Loucy (cell line): ENCODE results near the gene MGP.

Experiments used
- H2AFZ ChIP-seq: fragments of 200-600 bp; sonication (generic); 2 replicates; pipeline ENCODE4 v1.6.0; 2016; ENCODE audit warnings: antibody characterized with exemption, mild to moderate bottlenecking, low read length, moderate library complexity
- H3F3A ChIP-seq: fragments of 200-600 bp; 2 replicates; pipeline ENCODE4 v1.6.0; 2016; ENCODE audit warnings: antibody characterized with exemption, low read depth, mild to moderate bottlenecking
- H3K27me3 ChIP-seq: fragments of 200-600 bp; sonication (generic); 2 replicates; pipeline ENCODE4 v1.6.1; 2014; ENCODE audit warnings: low read length, mild to moderate bottlenecking; ENCODE audit not compliant: insufficient read depth, poor library complexity, severe bottlenecking
- H3K36me3 ChIP-seq: fragments of 200-600 bp; sonication (generic); 2 replicates; pipeline ENCODE4 v1.6.1; 2016; ENCODE audit warnings: low read length; ENCODE audit not compliant: insufficient read depth
- H3K4me1 ChIP-seq: fragments of 200-600 bp; sonication (generic); 2 replicates; pipeline ENCODE4 v1.5.1; 2014; ENCODE audit warnings: low read length, mild to moderate bottlenecking; ENCODE audit not compliant: insufficient read depth, poor library complexity, severe bottlenecking
- H3K4me2 ChIP-seq: fragments of 200-600 bp; sonication (generic); 2 replicates; pipeline ENCODE4 v1.6.0; 2014; ENCODE audit warnings: antibody characterized with exemption, low read length, low read depth, mild to moderate bottlenecking; ENCODE audit not compliant: poor library complexity, severe bottlenecking
- H3K4me3 ChIP-seq: fragments of 200-600 bp; sonication (generic); 2 replicates; pipeline ENCODE4 v1.5.1; 2014; ENCODE audit warnings: low read length, mild to moderate bottlenecking, mixed read lengths; ENCODE audit not compliant: poor library complexity, severe bottlenecking
- H3K79me2 ChIP-seq: fragments of 200-600 bp; sonication (generic); 2 replicates; pipeline ENCODE4 v1.6.1; 2014; ENCODE audit warnings: low read length; ENCODE audit not compliant: insufficient read depth
- H3K9ac ChIP-seq: fragments of 200-600 bp; sonication (generic); 2 replicates; pipeline ENCODE4 v1.6.0; 2014; ENCODE audit warnings: mild to moderate bottlenecking, low read depth, low read length, moderate library complexity; ENCODE audit not compliant: poor library complexity, severe bottlenecking
- H3K9me2 ChIP-seq: fragments of 200-600 bp; sonication (generic); replicated peaks from 2 replicates; pipeline ENCODE4 v1.6.1; 2016; ENCODE audit warnings: low read depth, low read length, mixed read lengths
- H3K9me3 ChIP-seq: fragments of 200-600 bp; sonication (generic); 2 replicates; pipeline ENCODE4 v1.6.1; 2014; ENCODE audit warnings: mild to moderate bottlenecking, antibody characterized with exemption, low read length, low read depth; ENCODE audit not compliant: insufficient read depth
- H4K20me1 ChIP-seq: fragments of 200-600 bp; sonication (generic); 2 replicates; pipeline ENCODE4 v1.6.0; 2014; ENCODE audit warnings: antibody characterized with exemption, low read length, mild to moderate bottlenecking; ENCODE audit not compliant: insufficient read depth, poor library complexity, severe bottlenecking
- EZH2phosphoT487 ChIP-seq: fragments of 200-600 bp; IDR thresholded peaks from 2 replicates; pipeline ENCODE4 v1.6.1; 2018; ENCODE audit warnings: antibody characterized with exemption, mild to moderate bottlenecking, moderate library complexity, borderline replicate concordance
- TF ChIP-seq, protein P1 (sequence below): fragments of 200-600 bp; sonication (generic); conservative IDR thresholded peaks from 2 replicates; pipeline ENCODE4 v1.5.1; 2014; ENCODE audit warnings: mild to moderate bottlenecking, antibody characterized with exemption, low read length

MGP gene

DNA sequence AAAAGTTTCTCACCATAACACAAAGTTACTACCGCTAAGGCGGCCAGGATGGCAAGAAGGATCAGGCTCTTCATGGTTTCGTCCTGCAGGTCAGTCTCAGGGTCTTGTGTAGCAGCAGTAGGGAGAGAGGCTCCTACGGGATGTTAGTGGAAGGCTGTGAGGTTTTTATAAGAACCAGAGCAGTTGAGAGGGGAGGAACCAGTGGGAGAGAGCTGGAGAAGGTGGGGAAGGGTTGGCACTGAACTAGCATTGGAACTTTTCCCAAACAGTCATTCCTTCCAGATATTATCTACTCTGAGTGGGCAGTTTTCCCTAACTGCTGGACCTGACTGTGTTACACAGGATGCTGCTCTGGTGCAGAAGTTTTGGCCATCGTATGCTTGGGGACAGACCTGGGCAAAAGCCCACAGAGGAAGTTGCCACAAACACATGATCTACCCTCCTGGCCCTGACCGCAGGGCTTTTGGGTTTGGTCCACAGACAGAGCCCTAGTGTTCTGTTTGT is at the start of gene MGP:
Gene MGP (minus strand): TSS at position 137 of the 504 bp plus-strand sequence. CDS start 63 bp downstream, at position 74.
- no peaks in the 10 kb centered on the region for H3K27me3 ChIP-seq
- TF ChIP-seq, protein P1, sequence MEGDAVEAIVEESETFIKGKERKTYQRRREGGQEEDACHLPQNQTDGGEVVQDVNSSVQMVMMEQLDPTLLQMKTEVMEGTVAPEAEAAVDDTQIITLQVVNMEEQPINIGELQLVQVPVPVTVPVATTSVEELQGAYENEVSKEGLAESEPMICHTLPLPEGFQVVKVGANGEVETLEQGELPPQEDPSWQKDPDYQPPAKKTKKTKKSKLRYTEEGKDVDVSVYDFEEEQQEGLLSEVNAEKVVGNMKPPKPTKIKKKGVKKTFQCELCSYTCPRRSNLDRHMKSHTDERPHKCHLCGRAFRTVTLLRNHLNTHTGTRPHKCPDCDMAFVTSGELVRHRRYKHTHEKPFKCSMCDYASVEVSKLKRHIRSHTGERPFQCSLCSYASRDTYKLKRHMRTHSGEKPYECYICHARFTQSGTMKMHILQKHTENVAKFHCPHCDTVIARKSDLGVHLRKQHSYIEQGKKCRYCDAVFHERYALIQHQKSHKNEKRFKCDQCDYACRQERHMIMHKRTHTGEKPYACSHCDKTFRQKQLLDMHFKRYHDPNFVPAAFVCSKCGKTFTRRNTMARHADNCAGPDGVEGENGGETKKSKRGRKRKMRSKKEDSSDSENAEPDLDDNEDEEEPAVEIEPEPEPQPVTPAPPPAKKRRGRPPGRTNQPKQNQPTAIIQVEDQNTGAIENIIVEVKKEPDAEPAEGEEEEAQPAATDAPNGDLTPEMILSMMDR = no peak
- no peaks in the 10 kb centered on the region for H4K20me1 ChIP-seq
- no peaks in the 10 kb centered on the region for H3K36me3 ChIP-seq
- no peaks in the 10 kb centered on the region for H3K79me2 ChIP-seq
- peak within 1 kb of the TSS; percentile 61 for H3K4me2 ChIP-seq
- H3K4me1 ChIP-seq = peaks cover 22% of the 10 kb centered on the region
- H3K9me3 ChIP-seq = no peaks in the 10 kb centered on the region
- H2AFZ ChIP-seq = no peak within 1 kb of the TSS
- H3K4me3 ChIP-seq = peak within 1 kb of the TSS; percentile 47
- no peak within 1 kb of the TSS for H3K9ac ChIP-seq
- H3K9me2 ChIP-seq = no peaks in the 10 kb centered on the region
- H3F3A ChIP-seq = no peaks in the 10 kb centered on the region

DNA sequence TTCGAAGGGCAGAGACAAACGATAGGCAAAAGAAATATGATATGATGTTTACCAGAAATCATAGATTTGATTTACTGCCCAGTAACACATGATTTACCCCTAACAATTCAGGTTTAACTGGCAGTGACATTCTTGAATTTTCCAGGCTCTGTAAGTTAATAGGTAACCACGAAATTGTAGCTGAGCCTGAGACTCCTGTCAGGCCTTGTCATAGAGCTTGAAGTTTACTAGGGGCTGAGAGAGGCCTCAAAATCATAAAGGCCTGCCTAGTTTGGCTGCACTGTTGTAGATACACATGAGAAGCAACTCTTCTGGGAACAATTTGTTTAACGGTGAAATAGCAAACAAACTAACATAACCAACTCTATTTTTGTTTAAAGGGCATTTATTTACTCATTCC is 49.4 kb upstream of the MGP start:
- Histone ChIP-seq H2AFZ (no peak overlapping the region), H3K4me1 (peaks cover 26% of the 10 kb centered on the region), H3F3A (no peaks in the 10 kb centered on the region), H3K9me2 (no peaks in the 10 kb centered on the region), H3K36me3 (peaks cover 7% of the 10 kb centered on the region; the same call in 1 of the 2 replicates), H3K27me3 (no peaks in the 10 kb centered on the region), H3K9me3 (no peaks in the 10 kb centered on the region), H3K9ac (no peak overlapping the region), H3K79me2 (no peaks in the 10 kb centered on the region), H3K4me3 (no peak overlapping the region), H4K20me1 (no peaks in the 10 kb centered on the region), H3K4me2 (no peak overlapping the region)
- TF ChIP-seq, protein P1 = no peak
- TF ChIP-seq EZH2phosphoT487 = no peak

GRCh38 chr12:14934511-14934910 is 48.9 kb upstream of the MGP start:
- TF ChIP-seq, protein P1 = no peak
- TF ChIP-seq EZH2phosphoT487 = no peak
- Histone ChIP-seq H2AFZ (no peak overlapping the region), H3K4me1 (peaks cover 22% of the 10 kb centered on the region)

More at GRCh38 chr12:14934511-14934910, 48.9 kb upstream of the MGP start:
- no peaks in the 10 kb centered on the region for H3F3A ChIP-seq
- H3K9ac ChIP-seq = no peak overlapping the region
- no peaks in the 10 kb centered on the region for H3K27me3 ChIP-seq
- no peaks in the 10 kb centered on the region for H3K9me2 ChIP-seq
- peaks cover 7% of the 10 kb centered on the region; the same call in 1 of the 2 replicates for H3K36me3 ChIP-seq
- no peaks in the 10 kb centered on the region for H3K9me3 ChIP-seq
- H3K4me2 ChIP-seq = no peak overlapping the region
- H4K20me1 ChIP-seq = no peaks in the 10 kb centered on the region
- H3K79me2 ChIP-seq = no peaks in the 10 kb centered on the region
- no peak overlapping the region for H3K4me3 ChIP-seq
